H9 (cell line): Measurements from ENCODE around the gene PRTFDC1. TPM values are rescaled to one million over a fixed set of nuclear protein-coding genes. Genes with fewer than 3 reads are reported as not detected.

ENCODE experiments used
- DNase-seq: peaks from one replicate; pipeline ENCODE4 v3.0.0-alpha.2; 2017
- H2AFZ ChIP-seq: one replicate; pipeline ENCODE4 v1.6.1; 2013; ENCODE audit warnings: mild to moderate bottlenecking, low read length, control low read depth, moderate library complexity
- H2AK5ac ChIP-seq: 2 replicates; pipeline ENCODE4 v1.6.1; 2013; ENCODE audit warnings: low read length, control low read depth, mixed read lengths; ENCODE audit not compliant: insufficient read length
- H2BK120ac ChIP-seq: one replicate; pipeline ENCODE4 v1.6.1; 2013; ENCODE audit warnings: low read depth, mild to moderate bottlenecking, low read length, control low read depth, inconsistent platforms; ENCODE audit not compliant: poor library complexity, severe bottlenecking
- H2BK12ac ChIP-seq: 2 replicates; pipeline ENCODE4 v1.6.1; 2013; ENCODE audit warnings: low read length, control low read depth, mixed read lengths, low read depth; ENCODE audit not compliant: insufficient read length
- H2BK15ac ChIP-seq: 2 replicates; pipeline ENCODE4 v1.6.1; 2013; ENCODE audit warnings: low read depth, low read length, control low read depth
- H2BK20ac ChIP-seq: one replicate; pipeline ENCODE4 v1.6.1; 2013; ENCODE audit warnings: low read depth, mild to moderate bottlenecking, low read length, control low read depth, inconsistent platforms; ENCODE audit not compliant: poor library complexity, severe bottlenecking
- H2BK5ac ChIP-seq: 2 replicates; pipeline ENCODE4 v1.6.1; 2013; ENCODE audit warnings: low read length, control low read depth, mixed read lengths; ENCODE audit not compliant: insufficient read length
- H3K14ac ChIP-seq: 2 replicates; pipeline ENCODE4 v1.6.1; 2013; ENCODE audit warnings: low read length, control low read depth; ENCODE audit not compliant: insufficient read depth
- H3K18ac ChIP-seq: 2 replicates; pipeline ENCODE4 v1.6.1; 2013; ENCODE audit warnings: low read depth, mild to moderate bottlenecking, mixed read lengths, low read length, control low read depth; ENCODE audit not compliant: insufficient read length
- H3K23ac ChIP-seq: 2 replicates; pipeline ENCODE4 v1.6.1; 2013; ENCODE audit warnings: low read length, control low read depth, mixed read lengths, low read depth; ENCODE audit not compliant: insufficient read length
- H3K23me2 ChIP-seq: 2 replicates; pipeline ENCODE4 v1.6.1; 2013; ENCODE audit warnings: low read depth, mild to moderate bottlenecking, mixed read lengths, low read length, control low read depth; ENCODE audit not compliant: insufficient read length, poor library complexity, severe bottlenecking
- H3K27ac ChIP-seq: 2 replicates; pipeline ENCODE4 v1.5.1; 2013; ENCODE audit warnings: low read length, control low read depth, mixed read lengths, low read depth; ENCODE audit not compliant: insufficient read length
- H3K27me3 ChIP-seq: 2 replicates; pipeline ENCODE4 v1.6.1; 2013; ENCODE audit warnings: low read length, control low read depth, inconsistent platforms; ENCODE audit not compliant: insufficient read depth
- H3K4ac ChIP-seq: 2 replicates; pipeline ENCODE4 v1.6.1; 2013; ENCODE audit warnings: low read depth, mild to moderate bottlenecking, control low read depth, inconsistent platforms, low read length, moderate library complexity
- H3K4me1 ChIP-seq: 2 replicates; pipeline ENCODE4 v1.6.1; 2013; ENCODE audit warnings: low read length, control low read depth, inconsistent platforms; ENCODE audit not compliant: insufficient read depth
- H3K4me2 ChIP-seq: 2 replicates; pipeline ENCODE4 v1.6.1; 2013; ENCODE audit warnings: low read length, control low read depth, mixed read lengths; ENCODE audit not compliant: insufficient read length, insufficient read depth
- H3K56ac ChIP-seq: 2 replicates; pipeline ENCODE4 v1.6.1; 2013; ENCODE audit warnings: low read depth, mild to moderate bottlenecking, mixed read lengths, low read length, control low read depth; ENCODE audit not compliant: insufficient read length
- H3K79me1 ChIP-seq: 2 replicates; pipeline ENCODE4 v1.6.1; 2013; ENCODE audit warnings: low read depth, mild to moderate bottlenecking, moderate library complexity, low read length, control low read depth, inconsistent platforms; ENCODE audit not compliant: insufficient read depth, poor library complexity, severe bottlenecking
- H3K79me2 ChIP-seq: 2 replicates; pipeline ENCODE4 v1.6.1; 2013; ENCODE audit warnings: low read length, control low read depth, inconsistent platforms; ENCODE audit not compliant: insufficient read depth
- H3K9ac ChIP-seq: 2 replicates; pipeline ENCODE4 v1.6.1; 2013; ENCODE audit warnings: low read length, control low read depth, mixed read lengths; ENCODE audit not compliant: insufficient read length; ENCODE audit errors: extremely low read depth
- H3K9me3 ChIP-seq: one replicate; pipeline ENCODE4 v1.6.1; 2013; ENCODE audit warnings: low read depth, low read length, inconsistent platforms; ENCODE audit not compliant: control insufficient read depth
- H3T11ph ChIP-seq: one replicate; pipeline ENCODE4 v1.6.1; 2013; ENCODE audit warnings: mild to moderate bottlenecking, low read length, control low read depth, inconsistent platforms
- H4K20me1 ChIP-seq: one replicate; pipeline ENCODE4 v1.6.1; 2013; ENCODE audit not compliant: control insufficient read depth, insufficient read length, insufficient read depth
- H4K5ac ChIP-seq: 2 replicates; pipeline ENCODE4 v1.6.1; 2013; ENCODE audit warnings: low read depth, mild to moderate bottlenecking, mixed read lengths, low read length, control low read depth; ENCODE audit not compliant: insufficient read length
- H4K8ac ChIP-seq: replicated peaks from 2 replicates; pipeline ENCODE4 v1.6.1; 2013; ENCODE audit warnings: low read length, control low read depth, mixed read lengths, low read depth; ENCODE audit not compliant: insufficient read length
- H4K91ac ChIP-seq: 2 replicates; pipeline ENCODE4 v1.6.1; 2013; ENCODE audit warnings: low read depth, mild to moderate bottlenecking, moderate library complexity, mixed read lengths, low read length, control low read depth; ENCODE audit not compliant: insufficient read length
- H3K27ac Mint-ChIP-seq, 3 experiments: 2 replicates in 2 of 3; 3 replicates in 1 of 3; pipeline ENCODE4 v1.8.0; 2020 to 2021; ENCODE audit warnings: mixed read lengths in 3 of 3, mild to moderate bottlenecking in 1 of 3, moderate library complexity in 1 of 3
- H3K27me3 Mint-ChIP-seq: 2 replicates; pipeline ENCODE4 v1.8.0; 2021; ENCODE audit warnings: low read depth, mild to moderate bottlenecking, moderate library complexity, mixed read lengths
- H3K36me3 Mint-ChIP-seq, 3 experiments: 2 replicates in 2 of 3; 3 replicates in 1 of 3; pipeline ENCODE4 v1.8.0; 2020 to 2021; ENCODE audit warnings: low read depth in 3 of 3, mixed read lengths in 3 of 3; ENCODE audit not compliant: insufficient read depth in 1 of 3
- H3K4me1 Mint-ChIP-seq, 2 experiments: 2 replicates each; pipeline ENCODE4 v1.8.0; 2020; ENCODE audit warnings: mixed read lengths in 2 of 2
- H3K4me3 Mint-ChIP-seq, 2 experiments: 2 replicates in 1 of 2; 3 replicates in 1 of 2; pipeline ENCODE4 v1.8.0; 2020 to 2021; ENCODE audit warnings: mild to moderate bottlenecking in 2 of 2, mixed read lengths in 2 of 2, moderate library complexity in 1 of 2
- H3K9me3 Mint-ChIP-seq, 2 experiments: 2 replicates in 1 of 2; 3 replicates in 1 of 2; pipeline ENCODE4 v1.8.0; 2020; ENCODE audit warnings: mild to moderate bottlenecking in 2 of 2, mixed read lengths in 2 of 2, moderate library complexity in 1 of 2
- WGBS: extraction: QIAGEN DNeasy Blood & Tissue Kit; methylation state at CpG from one replicate; pipeline ENCODE4 v1.1.7; 2013; ENCODE audit warnings: missing lambda C conversion rate, low lambda C conversion rate, mixed read lengths; ENCODE audit not compliant: insufficient read length; ENCODE audit errors: extremely low coverage; 5-methylcytosine and 5-hydroxymethylcytosine counted together
- total RNA-seq: library from RNA; stranded (reverse); gene quantifications from 2 replicates; pipeline ENCODE4 v1.2.1, GENCODE V29; 2021
- TF ChIP-seq, protein P1 (sequence below): fragments of 200-600 bp; sonication (generic); conservative IDR thresholded peaks from 3 replicates; pipeline ENCODE4 v1.8.0; 2021; ENCODE audit warnings: antibody characterized with exemption, mild to moderate bottlenecking

The PRTFDC1 gene
- total RNA-seq, 1 experiment from 2014 or later = 7.5 TPM

DNA sequence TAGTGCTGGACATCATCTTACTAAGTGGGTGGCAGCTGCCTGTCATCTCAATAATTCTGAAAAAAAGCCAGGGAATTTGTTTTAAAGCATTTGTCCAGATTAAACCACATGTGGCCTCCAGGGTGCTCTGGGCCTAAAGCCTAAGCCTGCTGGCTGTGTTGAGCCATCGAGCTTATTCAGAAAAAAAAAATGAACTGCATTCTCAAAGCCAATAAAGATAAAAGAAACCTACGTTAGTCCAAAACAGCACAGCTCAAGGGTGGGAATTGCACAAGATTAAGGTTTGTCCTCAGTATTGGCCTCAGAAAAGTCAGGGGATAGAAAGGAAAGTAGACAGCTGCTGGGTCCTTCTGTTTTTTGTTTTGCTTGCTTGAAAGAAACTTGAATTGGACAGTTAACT lies 22.6 kb upstream of the PRTFDC1 start:
- H2AFZ ChIP-seq = no peak overlapping the region
- no CpG with 5 or more reads among the region's 2 CpGs for WGBS
- H2BK12ac ChIP-seq = no peak overlapping the region
- no peaks in the 10 kb centered on the region for H3K79me2 ChIP-seq
- H3K18ac ChIP-seq = no peak overlapping the region
- H3K4me1 ChIP-seq = no peaks in the 10 kb centered on the region
- H3K9me3 ChIP-seq = no peaks in the 10 kb centered on the region
- Mint-ChIP-seq H3K4me3 (no peak overlapping the region), H3K27ac (no peak overlapping the region), H3K27me3 (no peaks in the 10 kb centered on the region), H3K4me1 (peaks cover 0 to 5% of the 10 kb centered on the region in 2 experiments; a peak in 3 of 4 replicates), H3K9me3 (no peaks in the 10 kb centered on the region), H3K36me3 (no peaks in the 10 kb centered on the region)
- H4K5ac ChIP-seq = no peak overlapping the region
- H3K23me2 ChIP-seq = no peaks in the 10 kb centered on the region
- H3K27me3 ChIP-seq = no peaks in the 10 kb centered on the region
- TF ChIP-seq, protein P1, sequence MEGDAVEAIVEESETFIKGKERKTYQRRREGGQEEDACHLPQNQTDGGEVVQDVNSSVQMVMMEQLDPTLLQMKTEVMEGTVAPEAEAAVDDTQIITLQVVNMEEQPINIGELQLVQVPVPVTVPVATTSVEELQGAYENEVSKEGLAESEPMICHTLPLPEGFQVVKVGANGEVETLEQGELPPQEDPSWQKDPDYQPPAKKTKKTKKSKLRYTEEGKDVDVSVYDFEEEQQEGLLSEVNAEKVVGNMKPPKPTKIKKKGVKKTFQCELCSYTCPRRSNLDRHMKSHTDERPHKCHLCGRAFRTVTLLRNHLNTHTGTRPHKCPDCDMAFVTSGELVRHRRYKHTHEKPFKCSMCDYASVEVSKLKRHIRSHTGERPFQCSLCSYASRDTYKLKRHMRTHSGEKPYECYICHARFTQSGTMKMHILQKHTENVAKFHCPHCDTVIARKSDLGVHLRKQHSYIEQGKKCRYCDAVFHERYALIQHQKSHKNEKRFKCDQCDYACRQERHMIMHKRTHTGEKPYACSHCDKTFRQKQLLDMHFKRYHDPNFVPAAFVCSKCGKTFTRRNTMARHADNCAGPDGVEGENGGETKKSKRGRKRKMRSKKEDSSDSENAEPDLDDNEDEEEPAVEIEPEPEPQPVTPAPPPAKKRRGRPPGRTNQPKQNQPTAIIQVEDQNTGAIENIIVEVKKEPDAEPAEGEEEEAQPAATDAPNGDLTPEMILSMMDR = no peak
- H4K20me1 ChIP-seq = no peaks in the 10 kb centered on the region
- H4K91ac ChIP-seq = no peak overlapping the region
- H2BK120ac ChIP-seq = no peak overlapping the region
- no peak overlapping the region for H2AK5ac ChIP-seq
- no peak overlapping the region for H3K23ac ChIP-seq
- no peak overlapping the region for H2BK20ac ChIP-seq
- no peak overlapping the region for H3K9ac ChIP-seq
- no peak overlapping the region for H3K14ac ChIP-seq
- no peak for DNase-seq
- H4K8ac ChIP-seq = no peak overlapping the region
- no peak overlapping the region for H3K4me2 ChIP-seq
- no peak overlapping the region for H2BK15ac ChIP-seq
- no peak overlapping the region for H3K27ac ChIP-seq
- H3K56ac ChIP-seq = no peak overlapping the region
- H3K79me1 ChIP-seq = no peaks in the 10 kb centered on the region
- H3T11ph ChIP-seq = no peak overlapping the region
- H2BK5ac ChIP-seq = no peak overlapping the region
- H3K4ac ChIP-seq = no peak overlapping the region
